DMS53 treated with DMSO at 0.1 percent for 48 hours (cell line): Measurements from ENCODE around the gene MTHFD2.
"Not testable (repeated sequence)": the region's sequence is repeated elsewhere in the genome, so short reads cannot be mapped to it uniquely, and the experiment has no call there.

Experiments used
- DNase-seq: peaks from one replicate; lab custom pipeline; 2025; ENCODE audit not compliant: unreplicated experiment; lab: John Stamatoyannopoulos, UW

Gene MTHFD2

GRCh38 chr2:74197049-74197448 lies 1.4 kb upstream of the MTHFD2 start:
- no peak for DNase-seq

GRCh38 chr2:74198023-74198460 lies 373 bp upstream of the MTHFD2 start:
- no peak for DNase-seq

- no peak for DNase-seq
Observed at GRCh38 chr2:74199275-74199701, 873 bp downstream of the MTHFD2 start.

GRCh38 chr2:74199871-74200305 lies 1.5 kb downstream of the MTHFD2 start:
- DNase-seq: no peak

GRCh38 chr2:74201196-74201595 lies 2.8 kb downstream of the MTHFD2 start:
- DNase-seq: no peak

GRCh38 chr2:74201596-74201995 lies 3.2 kb downstream of the MTHFD2 start:
- DNase-seq: no peak

GRCh38 chr2:74204436-74204835 lies 6.0 kb downstream of the MTHFD2 start:
- no peak for DNase-seq

GRCh38 chr2:74205113-74205512 lies 6.7 kb downstream of the MTHFD2 start:
- DNase-seq: no peak

GRCh38 chr2:74205596-74205995 lies 7.2 kb downstream of the MTHFD2 start:
- no peak for DNase-seq

- no peak for DNase-seq
Observed at GRCh38 chr2:74206180-74206688, 7.8 kb downstream of the MTHFD2 start.

- DNase-seq: no peak
Observed at GRCh38 chr2:74212702-74213410, 14.4 kb downstream of the MTHFD2 start.

- DNase-seq: not testable (repeated sequence)
Observed at GRCh38 chr2:74215771-74216170, 17.4 kb downstream of the MTHFD2 start.

GRCh38 chr2:74216642-74217041 lies 18.2 kb downstream of the MTHFD2 start:
- DNase-seq: no peak

- no peak for DNase-seq
Observed at GRCh38 chr2:74219846-74220486, 21.6 kb downstream of the MTHFD2 start.

- no peak for DNase-seq
Observed at GRCh38 chr2:74221091-74221490, 22.7 kb downstream of the MTHFD2 start.

- no peak for DNase-seq
Observed at GRCh38 chr2:74221604-74222299, 23.3 kb downstream of the MTHFD2 start.

GRCh38 chr2:74222300-74222650 lies 23.9 kb downstream of the MTHFD2 start:
- DNase-seq: no peak

- no peak for DNase-seq
Observed at GRCh38 chr2:74223941-74224770, 25.7 kb downstream of the MTHFD2 start.

- DNase-seq: no peak
Observed at GRCh38 chr2:74225698-74226459, 27.5 kb downstream of the MTHFD2 start.

GRCh38 chr2:74226648-74227213 lies 28.3 kb downstream of the MTHFD2 start:
- DNase-seq: no peak
